HG02943 (cell line): ENCODE results near the gene GCNT4.
"Not testable (repeated sequence)": the region's sequence is repeated elsewhere in the genome, so short reads cannot be mapped to it uniquely, and the experiment has no call there.

Experiments
- ATAC-seq: cut with Tn5 transposase; IDR thresholded peaks from one replicate; pipeline ENCODE4 v1.9.1; 2021; ENCODE audit warnings: mild to moderate bottlenecking, low read depth, moderate library complexity; ENCODE audit not compliant: unreplicated experiment

GCNT4 gene, protein sequence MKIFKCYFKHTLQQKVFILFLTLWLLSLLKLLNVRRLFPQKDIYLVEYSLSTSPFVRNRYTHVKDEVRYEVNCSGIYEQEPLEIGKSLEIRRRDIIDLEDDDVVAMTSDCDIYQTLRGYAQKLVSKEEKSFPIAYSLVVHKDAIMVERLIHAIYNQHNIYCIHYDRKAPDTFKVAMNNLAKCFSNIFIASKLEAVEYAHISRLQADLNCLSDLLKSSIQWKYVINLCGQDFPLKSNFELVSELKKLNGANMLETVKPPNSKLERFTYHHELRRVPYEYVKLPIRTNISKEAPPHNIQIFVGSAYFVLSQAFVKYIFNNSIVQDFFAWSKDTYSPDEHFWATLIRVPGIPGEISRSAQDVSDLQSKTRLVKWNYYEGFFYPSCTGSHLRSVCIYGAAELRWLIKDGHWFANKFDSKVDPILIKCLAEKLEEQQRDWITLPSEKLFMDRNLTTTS

DNA sequence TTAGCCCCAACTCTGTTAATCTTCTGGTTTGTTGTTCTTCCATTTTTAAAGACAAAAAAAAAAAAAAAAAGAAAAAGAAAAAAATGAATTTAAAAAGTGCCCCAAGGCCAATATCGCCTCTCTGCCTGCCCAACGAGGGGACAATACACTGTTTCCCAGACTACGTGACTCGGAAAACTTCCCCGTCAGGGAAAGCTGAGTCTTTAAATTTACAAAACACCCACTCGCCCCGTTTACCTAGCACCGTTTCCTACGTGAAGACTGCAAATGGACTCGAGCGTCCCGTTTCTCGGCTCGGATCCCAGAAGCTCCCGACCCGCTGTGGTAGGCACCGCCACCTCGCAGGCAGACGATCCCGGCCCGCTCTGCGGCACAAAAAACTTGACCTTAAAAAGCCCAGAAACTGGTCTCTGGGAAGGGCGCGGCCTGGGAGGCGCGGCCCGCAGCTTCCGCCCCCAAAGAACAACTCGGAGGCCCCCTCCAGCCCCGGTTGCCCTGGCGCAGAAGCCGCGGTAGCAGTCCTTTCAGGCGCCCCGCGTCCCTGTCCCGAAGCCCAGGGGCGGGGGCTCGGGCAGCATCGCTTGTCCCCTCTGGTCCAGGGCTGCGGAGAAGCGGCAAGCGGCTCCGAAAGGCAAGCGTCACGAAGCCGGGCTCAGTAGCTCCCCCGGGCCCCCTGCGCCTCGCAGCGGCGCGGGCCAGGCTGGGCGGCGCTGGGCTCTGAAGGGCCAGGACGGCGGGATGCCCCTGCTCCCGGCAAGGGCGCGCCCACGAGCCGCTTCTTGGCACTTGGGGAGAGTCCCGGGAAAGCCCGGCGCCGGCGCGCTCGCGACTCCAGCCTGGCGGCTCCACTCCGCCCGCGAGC, at the start of gene GCNT4:
Gene GCNT4 (minus strand): TSS at position 367 of the 862 bp plus-strand sequence. CDS start 22,521 bp downstream, outside the sequence.
- no peak for ATAC-seq

DNA sequence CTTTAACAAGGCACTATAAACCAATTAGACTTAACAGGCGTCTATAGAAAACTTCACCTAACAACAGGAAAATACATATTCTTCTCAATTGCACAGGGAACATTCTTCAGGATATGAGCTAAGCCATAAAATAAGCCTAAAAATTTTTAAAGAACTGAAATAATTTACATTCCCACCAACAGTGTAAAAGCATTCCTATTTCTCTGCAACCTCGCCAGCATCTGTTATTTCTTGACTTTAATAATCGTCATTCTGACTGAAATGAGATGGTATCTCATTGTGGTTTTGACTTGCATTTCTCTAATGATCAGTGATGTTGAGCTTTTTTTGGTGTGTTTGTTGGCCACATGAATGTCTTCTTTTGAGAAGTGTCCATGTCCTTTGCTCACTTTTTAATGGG, 43.6 kb upstream of the GCNT4 start:
- not testable (repeated sequence) for ATAC-seq

DNA sequence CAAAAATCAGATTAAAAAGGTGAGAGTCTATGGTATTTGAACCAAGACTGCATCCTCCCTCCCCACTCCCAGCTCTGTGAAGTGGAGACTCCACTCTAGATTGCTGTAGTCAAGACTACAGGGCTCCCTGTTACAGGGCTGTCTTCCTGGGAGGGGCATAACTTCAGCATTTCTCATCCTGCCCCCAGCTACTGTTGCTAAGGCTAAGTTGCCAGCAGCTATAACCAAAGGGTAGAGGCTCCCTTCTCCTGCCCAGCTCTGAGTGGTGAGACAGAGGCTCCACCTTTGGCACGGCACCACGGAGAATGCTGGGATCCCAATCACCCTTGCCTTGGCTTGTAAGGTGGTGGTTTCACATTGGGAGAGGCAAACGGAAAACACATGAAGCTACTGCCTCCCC, 39.2 kb upstream of the GCNT4 start:
- ATAC-seq, result no peak

DNA sequence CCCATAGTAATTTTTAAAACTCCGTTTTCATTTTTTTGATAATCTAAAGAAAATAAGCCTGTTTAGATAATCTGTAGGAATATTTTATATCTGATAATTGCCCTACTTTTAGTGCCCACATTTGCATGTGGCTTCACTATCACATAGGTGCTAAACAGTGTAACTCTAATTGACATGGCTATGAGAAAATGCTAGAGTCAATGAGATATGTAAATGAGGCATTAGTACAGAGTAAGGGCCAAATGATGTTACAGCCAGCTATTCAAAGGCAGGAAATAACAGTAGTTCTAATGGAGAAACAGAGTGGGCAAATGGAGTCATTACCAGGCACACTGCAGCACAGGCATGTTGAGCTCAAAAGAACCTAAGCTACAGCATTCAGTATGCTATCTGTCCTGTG, 37.3 kb upstream of the GCNT4 start:
- no peak for ATAC-seq

DNA sequence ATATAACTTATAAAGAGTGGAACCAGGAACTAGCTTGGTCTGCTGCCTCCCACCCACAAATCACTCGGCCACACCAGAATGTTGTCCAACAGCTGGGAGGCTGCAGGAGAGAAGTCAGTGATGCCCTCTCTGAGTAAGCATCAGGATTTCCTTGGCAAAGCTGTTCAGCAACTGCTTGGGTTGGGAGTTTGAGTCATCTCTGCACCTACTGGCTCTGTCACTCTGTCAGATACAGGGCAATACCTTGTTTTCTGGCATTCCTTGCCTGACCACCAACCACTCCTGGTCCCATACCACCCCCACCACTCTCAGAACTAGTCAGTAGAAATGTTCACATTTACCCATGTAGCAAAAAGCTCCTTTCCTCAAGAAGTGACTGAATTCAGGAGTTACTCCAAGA, 36.8 kb upstream of the GCNT4 start:
- no peak for ATAC-seq

DNA sequence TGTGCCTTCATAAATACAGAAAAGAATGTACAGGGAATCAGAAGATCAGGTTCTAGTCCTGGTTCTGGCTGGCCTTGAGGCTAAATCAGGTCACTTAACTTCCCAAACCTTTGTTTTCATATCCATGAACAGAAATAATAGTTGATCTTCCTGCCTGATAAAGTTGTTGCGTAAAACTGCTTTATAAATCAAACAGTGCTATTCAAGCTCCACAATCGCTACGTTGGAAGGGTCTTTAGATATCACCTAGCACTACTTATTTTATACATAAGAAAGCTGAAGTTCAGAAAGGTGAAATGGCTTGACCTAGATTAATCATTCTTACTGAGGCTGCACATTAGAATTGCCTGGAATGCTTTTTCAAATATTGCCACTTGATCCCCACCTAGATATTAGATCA, 36.3 kb upstream of the GCNT4 start:
- no peak for ATAC-seq

DNA sequence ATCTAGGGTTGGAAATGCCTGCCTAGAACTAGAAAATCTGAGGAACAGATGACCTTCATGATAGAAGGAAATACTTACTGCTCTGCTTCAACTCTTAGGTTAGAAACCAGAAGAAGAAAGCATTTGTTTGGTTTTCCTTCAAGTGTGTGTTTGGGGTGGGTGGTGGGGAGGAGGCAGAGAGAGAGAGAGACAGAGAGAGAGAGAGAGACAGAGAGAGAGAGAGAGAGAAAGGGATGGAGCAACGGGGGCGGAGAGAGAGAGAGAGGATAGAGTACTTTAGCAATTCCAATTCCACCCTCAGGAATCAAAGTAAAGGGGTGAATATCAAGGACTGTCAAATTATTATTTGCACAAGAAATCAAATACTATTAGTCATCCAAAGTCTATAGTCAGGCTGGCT, 29.2 kb upstream of the GCNT4 start:
- no peak for ATAC-seq

DNA sequence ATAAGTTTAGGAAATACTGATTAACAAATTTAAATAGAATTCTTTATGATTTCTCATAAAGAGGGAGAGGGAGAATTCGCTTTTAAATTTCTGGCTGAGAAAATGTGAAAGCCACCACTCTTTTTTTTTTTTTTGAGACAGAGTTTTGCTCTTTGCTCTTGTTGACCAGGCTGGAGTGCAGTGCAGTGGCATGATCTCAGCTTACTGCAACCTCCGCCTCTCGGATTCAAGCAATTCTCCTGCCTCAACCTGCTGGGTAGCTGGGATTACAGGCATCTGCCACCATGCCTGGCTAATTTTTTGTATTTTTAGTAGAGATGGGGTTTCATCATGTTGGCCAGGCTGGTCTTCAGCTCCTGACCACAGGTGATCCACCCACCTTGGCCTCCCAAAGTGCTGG, 27.0 kb upstream of the GCNT4 start:
- not testable (repeated sequence) for ATAC-seq

DNA sequence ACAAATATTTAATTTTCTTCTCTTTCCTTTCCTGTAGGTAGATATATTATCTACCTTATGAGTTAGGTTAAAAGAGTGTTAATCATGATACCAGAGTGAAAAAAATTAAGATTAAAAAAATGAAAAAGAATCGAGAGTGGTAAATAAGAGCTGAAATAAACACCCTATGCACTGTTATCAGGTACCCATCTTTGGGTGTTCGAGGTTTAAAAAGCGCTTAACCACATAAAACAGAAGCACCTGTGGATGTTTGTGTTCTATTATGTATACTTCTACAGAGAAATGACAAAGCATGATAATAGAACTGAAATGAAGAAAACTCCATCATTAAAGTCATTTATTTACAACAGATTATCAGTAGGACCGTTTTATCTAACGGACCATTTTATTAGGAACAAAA, 25.7 kb upstream of the GCNT4 start:
- no peak for ATAC-seq

DNA sequence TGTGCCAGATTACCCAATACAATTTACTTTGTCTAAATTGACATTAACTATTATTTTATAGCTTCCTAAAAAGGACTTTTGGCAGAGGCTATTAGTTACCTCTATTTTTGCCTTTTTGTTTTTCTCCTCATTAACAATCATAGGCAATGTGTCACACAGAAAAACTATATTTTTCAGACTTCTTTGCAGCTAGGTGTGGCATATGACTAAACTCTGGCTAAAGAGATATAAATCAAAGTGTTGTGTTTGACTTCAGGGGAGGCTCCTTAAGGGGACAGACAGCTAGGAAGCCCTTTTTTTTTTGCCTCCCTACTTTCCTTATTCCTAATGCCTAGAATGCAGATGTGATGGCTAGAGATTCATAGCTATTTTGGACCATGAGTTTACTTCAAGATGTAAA, 19.7 kb upstream of the GCNT4 start:
- no peak for ATAC-seq

DNA sequence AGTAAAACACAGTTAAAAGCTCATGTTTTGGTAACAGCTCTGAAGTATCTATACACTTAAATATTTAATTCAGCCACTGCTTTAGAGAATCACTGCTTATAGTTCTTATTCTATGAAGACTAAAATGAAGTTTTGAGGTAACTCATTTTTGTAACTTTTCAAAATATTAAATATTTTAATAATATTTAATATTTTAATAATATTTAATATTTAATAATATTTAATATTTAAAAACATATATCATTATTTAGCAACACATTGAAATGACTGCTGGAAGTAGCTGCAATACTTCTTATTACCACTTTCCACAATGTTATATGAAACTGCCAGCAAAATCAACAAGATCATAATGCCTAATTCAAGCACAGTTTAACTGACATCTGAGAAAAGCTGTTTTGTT, 18.7 kb upstream of the GCNT4 start:
- ATAC-seq, result no peak

DNA sequence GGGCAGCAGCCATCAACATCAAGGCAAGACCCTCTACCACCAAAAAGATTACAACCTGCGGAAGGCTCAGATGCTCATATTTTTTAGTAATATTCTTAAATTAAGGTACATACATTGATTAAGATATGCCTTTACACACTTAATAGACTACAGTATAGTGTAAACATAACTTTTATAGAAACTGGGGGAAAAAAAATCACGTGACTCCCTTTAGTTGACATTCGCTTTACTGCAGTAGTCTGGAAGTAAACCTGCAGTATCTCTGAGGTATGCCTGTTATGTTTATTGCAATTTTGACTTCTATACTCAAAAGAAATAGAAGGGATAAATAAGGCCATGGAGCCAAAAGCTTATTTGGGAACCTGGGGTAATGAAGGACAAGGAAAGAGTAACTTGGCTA, 15.1 kb upstream of the GCNT4 start:
- no peak for ATAC-seq

DNA sequence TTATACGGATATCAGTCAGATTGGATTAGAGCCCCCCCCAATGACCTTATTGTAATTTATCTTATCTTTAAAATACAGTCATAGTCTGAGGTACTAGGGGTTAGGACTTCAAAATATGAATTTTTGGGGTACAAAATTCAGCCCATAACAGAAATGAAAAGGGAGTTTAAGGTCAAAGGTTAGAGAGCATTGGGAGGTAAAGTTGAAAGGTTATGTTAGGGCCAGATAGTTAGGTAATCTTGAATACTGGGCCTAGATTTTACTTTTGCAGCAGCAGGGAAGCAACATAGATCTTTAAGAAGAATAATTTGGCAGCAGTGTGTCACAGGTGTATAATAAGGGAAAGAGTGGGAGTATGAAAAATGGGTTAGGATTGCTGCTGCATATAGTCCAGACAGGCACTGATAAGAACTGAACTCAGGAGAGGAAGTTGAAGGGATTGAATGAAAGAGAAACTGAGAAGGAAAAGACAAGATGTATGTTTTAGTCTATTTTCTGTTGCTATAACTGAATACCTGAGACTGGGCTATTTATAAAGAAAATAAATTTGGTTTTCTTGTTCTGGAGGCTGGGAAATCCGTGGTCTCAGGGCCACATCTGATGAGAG, 10.7 kb upstream of the GCNT4 start:
- no peak for ATAC-seq

DNA sequence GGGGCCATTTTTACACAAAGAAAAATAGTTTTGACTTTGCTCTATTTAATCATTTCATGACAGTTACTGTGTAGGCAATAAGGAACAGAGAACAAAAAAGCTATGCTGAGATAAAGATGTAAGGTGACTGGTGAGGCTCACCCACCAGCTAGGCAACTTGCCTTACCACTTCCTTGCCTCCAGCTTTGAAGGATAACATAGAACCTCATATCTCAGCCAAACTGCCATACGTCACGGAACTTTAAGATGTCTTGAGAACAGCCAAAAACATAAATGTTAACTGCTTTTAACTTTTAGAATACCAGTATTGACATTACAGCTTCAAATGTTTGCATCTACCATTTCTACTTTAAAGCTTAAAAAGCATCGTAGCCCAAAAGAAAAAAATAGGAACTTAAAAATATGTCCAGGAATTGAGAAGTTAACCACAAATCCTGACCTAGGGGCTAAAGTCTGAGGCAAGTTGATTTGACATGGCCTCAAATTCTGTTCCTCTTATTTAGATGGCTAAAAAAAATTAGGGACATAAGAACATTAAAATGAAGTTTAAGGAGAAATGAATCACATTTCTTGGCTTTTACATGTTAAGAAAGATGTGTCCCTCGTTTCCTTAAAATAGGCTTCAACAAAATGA, 7.7 kb upstream of the GCNT4 start:
- ATAC-seq, result no peak

DNA sequence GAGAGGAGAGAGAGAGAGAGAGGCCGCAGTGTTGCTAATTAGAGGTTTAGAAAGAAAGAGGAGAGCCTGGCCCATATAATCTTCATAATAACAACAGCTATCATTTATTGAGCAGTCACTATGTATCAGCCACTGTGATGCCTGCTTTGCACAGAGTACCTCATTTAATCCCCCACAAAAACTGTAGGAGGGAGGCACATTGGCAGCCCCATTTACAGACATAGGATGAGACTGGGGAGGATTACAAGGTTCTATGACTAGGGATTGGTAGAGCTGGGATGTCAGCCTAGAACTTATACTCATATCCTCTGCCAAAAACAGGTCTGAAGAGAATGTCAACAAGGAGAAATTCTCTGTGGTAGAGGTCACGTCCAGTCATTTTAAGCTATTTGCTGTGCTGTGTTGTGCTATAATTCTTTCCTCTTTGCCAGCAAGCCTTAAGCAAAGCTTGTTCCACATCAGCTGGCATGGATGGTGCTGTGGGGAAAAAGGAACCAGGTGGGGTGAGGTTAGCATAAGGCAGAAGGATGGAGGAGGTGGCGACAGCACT, 6.7 kb upstream of the GCNT4 start:
- ATAC-seq, result no peak

DNA sequence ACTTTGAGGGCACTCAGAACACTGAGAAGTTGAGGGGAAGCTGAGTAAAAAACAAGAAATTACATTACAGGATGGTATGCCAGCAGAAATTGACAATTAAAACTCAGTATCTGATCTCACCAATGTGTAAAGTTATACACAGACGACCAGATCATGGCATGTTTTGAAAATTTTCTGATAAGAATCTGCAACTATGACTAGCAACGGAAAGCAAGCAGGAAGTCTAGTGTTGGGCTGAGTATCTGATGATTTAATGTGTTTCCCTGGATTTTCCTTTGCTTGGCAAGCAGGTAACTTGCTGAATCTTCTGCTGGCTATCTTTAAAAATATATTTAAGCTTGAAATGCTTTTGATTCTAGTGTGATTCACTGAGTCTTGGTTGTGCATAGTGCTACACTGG, 5.2 kb upstream of the GCNT4 start:
- ATAC-seq, result no peak

DNA sequence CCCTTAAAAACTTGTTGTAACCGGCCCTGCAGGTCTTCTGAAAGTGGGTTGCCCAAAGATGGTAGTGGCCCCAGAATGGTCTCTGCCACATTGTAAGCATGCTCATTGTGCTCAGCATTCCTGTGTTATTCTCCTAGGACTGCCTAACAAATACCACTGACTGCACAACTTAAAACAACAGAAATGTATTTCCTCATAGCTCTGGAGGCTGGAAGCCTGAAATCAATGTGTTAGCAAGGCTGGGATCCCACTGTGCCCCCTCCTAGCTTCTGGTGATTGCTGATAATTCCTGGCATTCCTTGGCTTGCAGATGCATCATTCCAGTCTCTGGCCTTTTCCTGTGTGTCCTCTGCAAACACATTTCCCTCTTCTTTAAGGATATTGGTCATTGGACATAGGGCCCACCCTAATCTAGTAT, 3.4 kb upstream of the GCNT4 start:
- ATAC-seq, result no peak

DNA sequence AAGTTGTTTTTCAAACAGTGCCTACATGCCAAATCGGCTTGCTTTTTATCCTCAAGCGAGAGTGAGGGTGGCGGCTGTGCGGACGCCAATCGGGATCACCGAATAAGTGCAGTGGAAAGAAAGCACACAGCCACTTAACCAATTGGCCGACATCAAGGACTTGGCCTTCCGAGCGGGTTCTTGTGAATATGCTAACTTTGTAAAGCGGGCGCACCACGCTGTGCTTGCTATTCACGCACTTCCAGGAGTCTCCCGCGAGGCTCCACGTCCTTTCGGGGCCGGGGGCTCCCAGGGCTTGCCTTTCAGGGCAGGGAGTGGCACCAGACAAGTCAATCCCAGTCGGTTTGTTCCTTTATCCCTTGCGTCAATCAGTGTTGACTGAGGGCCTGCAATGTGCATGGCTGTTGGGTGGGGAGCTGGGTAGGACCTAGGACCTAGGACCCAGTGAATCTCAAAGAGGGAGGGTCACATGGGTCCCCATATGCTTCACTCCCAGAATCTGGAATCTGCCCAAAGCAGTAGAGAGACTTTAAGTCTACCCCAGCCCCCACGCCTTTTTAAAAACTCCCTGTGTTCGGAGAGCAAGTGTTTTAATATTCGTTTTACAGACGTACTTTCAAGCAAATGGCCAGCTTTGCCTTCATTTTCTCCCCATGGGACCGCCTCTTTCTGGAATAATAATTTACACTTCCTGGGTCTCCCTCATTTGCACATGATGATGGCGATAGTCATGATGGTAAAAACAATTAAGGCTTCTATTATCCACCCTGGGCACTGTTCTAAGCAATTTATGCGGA, 2.0 kb upstream of the GCNT4 start:
- ATAC-seq, result no peak

DNA sequence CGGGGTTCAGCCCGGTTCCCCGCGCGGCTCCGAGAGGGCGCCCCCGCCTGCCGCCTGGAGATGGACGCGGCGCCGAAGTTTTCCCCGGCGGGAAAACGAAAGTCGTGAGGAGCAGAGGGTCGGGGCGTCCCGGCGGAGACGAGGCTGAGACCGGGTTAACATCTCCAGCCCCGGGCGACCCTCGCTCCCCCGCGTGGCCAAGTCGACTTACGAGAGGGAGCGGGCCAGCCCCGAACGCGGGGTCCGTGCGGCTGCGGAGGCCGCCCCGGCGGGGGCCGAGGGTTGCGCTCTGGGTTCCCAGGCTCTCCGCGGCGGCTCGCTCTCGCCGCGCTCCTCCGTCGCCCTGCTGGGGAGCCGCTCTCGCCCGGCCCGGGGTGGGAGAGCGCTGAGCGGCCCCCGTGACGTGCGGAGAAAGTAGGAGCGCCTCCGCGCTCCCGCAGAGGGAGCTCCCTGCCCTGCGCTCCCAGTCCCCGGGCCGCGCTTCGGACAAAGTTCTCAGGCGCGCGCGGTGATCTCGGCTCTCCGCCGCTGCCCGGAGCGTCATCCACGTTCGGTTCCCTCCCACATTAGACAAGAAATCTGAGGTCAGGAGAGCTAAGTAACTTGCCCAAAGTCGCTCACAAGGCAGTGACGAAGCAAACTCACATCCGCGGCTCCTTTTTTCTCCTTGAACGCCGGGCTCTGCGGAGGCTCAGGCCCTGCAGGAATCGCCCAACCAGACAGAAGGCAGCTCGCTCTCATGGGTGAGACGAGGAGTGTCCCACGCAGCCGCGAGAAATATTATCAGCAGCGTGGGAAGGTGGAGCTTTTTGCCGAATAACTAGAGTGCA, 1.2 kb upstream of the GCNT4 start:
- ATAC-seq, result no peak
